ENCODE data around the gene NAGPA. TPM values are rescaled to one million over a fixed set of nuclear protein-coding genes. Genes with fewer than 3 reads are reported as not detected.
A peak's percentile ranks its signal among the peaks of the same experiment; 100 is the strongest.
"Not testable (repeated sequence)": the region's sequence is repeated elsewhere in the genome, so short reads cannot be mapped to it uniquely, and the experiment has no call there.

NAGPA gene
- total RNA-seq, 2 experiments from 2014 or later, result 10.1 to 11.3 TPM

DNA sequence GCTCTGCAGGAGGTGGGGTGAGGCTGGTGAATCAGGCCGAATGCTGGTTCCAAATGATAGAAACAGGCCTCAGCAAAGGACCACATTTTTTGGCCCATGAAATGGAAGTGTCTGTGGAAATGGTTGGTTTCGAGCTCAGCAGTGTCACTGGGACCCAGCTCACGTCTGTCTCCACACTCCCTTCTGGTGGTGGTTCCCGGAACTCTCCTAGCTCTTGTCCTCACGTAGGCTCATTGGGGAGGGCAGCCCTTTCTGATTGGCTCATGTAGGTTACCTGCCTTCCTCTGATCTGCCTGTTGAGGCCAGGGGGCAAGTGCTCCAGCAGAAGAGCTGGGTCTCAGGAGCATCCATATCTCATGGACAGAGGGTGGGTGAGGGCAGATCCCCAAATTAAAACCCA, 41.9 kb upstream of the NAGPA start:
- Mint-ChIP-seq H3K4me1 (ENCODE audit: low read depth) (peaks cover 26% of the 10 kb centered on the region), H3K9me3 (no peaks in the 10 kb centered on the region), H3K27ac (no peak overlapping the region), H3K36me3 (ENCODE audit: low read depth) (peaks cover 34% of the 10 kb centered on the region), H3K4me3 (no peak overlapping the region), H3K27me3 (no peaks in the 10 kb centered on the region)
- ATAC-seq (no peak), DNase-seq (no peak)
- ChIA-PET CTCF (interaction anchor here (0.8 to 5.1 kb wide), 4 partner anchors 10 to 188 kb away, joined by 3 to 29 read pairs (median 4); no protein-coding TSS in a partner anchor), POLR2A (interaction anchor here (0.6 kb wide), 1 partner anchor 42 kb away, joined by 3 read pairs; the partner anchor contains the start of gene NAGPA)
- TF ChIP-seq, protein P1, sequence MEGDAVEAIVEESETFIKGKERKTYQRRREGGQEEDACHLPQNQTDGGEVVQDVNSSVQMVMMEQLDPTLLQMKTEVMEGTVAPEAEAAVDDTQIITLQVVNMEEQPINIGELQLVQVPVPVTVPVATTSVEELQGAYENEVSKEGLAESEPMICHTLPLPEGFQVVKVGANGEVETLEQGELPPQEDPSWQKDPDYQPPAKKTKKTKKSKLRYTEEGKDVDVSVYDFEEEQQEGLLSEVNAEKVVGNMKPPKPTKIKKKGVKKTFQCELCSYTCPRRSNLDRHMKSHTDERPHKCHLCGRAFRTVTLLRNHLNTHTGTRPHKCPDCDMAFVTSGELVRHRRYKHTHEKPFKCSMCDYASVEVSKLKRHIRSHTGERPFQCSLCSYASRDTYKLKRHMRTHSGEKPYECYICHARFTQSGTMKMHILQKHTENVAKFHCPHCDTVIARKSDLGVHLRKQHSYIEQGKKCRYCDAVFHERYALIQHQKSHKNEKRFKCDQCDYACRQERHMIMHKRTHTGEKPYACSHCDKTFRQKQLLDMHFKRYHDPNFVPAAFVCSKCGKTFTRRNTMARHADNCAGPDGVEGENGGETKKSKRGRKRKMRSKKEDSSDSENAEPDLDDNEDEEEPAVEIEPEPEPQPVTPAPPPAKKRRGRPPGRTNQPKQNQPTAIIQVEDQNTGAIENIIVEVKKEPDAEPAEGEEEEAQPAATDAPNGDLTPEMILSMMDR (IDR thresholded peaks at IDR 0.05), result no peak
- intact Hi-C loops (cut with micrococcal nuclease), result no loop called here

DNA sequence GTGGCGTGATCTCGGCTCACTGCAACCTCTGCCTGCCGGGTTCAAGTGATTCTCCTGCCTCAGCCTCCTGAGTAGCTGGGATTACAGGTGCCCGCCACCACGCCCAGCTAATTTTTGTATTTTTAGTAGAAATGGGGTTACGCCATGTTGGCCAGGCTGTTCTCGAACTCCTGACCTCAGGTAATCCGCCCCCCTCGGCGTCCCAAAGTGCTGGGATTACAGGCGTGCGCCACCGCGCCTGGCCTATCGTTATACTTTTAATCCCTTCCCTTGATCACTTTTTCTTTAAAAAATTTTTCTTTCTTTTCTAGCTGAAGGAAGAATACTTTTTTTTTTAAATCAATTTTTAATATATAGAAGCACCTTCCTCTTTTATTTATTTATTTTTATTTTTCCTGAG, 40.0 kb upstream of the NAGPA start:
- H3K27ac Mint-ChIP-seq; H3K27me3 Mint-ChIP-seq; DNase-seq; H3K9me3 Mint-ChIP-seq; ATAC-seq; H3K4me3 Mint-ChIP-seq; POLR2A ChIA-PET; intact Hi-C loops (cut with micrococcal nuclease): not testable (repeated sequence)
- Mint-ChIP-seq H3K4me1 (ENCODE audit: low read depth) (peaks cover 26% of the 10 kb centered on the region), H3K36me3 (ENCODE audit: low read depth) (peaks cover 30% of the 10 kb centered on the region)
- CTCF ChIA-PET, result interaction anchor here (5.1 kb wide), 1 partner anchor 12 kb away, joined by 29 read pairs; no protein-coding TSS in a partner anchor

DNA sequence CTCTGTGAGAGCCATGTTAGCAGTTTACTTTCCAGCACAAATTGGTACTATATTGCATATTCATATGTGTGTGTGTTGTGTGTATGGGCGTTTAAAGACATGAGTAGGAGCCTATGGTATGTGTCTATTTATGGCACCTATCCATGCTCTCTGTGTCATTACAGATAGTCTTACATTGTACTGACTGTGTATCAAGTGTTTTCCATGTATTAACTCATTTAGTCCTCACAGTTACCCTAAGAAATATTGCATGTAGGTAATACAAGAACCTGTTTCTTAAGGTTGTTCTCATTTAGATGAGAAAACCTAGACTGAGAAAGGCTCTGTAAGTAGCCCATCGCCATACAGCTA, 39.5 kb upstream of the NAGPA start:
- Mint-ChIP-seq H3K36me3 (ENCODE audit: low read depth) (peaks cover 30% of the 10 kb centered on the region), H3K4me1 (ENCODE audit: low read depth) (peaks cover 26% of the 10 kb centered on the region), H3K4me3 (peak overlapping the region; percentile 94), H3K27ac (peak overlapping the region; percentile 48), H3K27me3 (no peaks in the 10 kb centered on the region), H3K9me3 (no peaks in the 10 kb centered on the region)
- ChIA-PET CTCF (interaction anchor here (5.1 kb wide), 1 partner anchor 13 kb away, joined by 29 read pairs; no protein-coding TSS in a partner anchor), POLR2A (no interaction called here)
- ATAC-seq, result no peak
- intact Hi-C loops (cut with micrococcal nuclease), result no loop called here
- DNase-seq, result no peak
- TF ChIP-seq, protein P1 (IDR thresholded peaks at IDR 0.05), result no peak

DNA sequence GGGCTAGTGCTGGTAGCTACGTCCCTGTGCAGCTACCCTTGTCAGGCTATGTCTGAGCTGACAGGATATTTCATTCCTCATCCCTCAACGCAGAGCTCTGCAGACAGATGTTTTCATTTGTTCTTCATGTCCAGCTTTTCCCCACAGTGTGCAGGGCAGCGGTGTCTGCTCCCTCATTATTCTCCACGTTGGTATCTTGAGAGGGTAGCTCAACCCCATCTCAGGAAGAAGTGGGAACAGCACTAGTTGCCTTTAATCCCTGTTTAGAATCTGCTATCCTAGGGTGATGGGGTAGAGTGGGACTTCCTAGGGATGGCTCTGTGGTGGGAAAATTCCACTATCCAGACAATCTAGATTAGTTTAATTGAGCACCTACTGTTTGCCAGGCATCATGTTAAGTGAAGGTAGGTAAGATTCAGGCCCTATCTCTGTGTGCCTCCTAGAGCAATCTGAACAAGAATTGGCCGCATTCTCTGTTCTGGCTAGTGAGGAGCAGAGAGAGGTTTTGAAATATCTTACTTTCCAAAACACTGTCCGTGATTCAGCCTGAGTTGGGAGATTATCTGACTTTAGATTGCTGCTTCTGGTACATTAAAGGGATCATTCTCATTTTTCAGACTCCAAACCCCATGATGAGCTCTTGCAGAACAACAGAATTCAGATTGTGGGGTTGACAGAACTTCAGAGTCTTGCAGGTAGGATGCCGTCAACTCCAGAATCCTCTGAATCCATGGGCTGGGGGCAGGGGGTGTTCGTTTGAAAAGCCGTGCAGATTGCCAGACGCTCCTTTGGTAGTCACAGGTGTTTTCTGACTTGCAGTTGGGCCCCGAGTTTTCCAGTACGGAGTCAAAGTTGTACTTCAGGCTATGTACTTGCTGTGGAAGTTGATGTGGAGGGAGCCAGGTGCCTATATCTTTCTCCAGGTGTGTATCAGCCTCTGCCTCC, 38.9 kb upstream of the NAGPA start:
- TF ChIP-seq, protein P1 (IDR thresholded peaks at IDR 0.05), result no peak
- peak overlapping the region; percentile 94 for H3K4me3 Mint-ChIP-seq
- H3K27me3 Mint-ChIP-seq, result no peaks in the 10 kb centered on the region
- POLR2A ChIA-PET, result interaction anchor here (0.7 to 2.0 kb wide), 4 partner anchors 10 to 38 kb away, joined by 3 to 8 read pairs (median 4); no protein-coding TSS in a partner anchor
- no peak for DNase-seq
- intact Hi-C loops (cut with micrococcal nuclease), result no loop called here
- CTCF ChIA-PET, result interaction anchor here (1.5 to 5.1 kb wide), 2 partner anchors 13 to 16 kb away, joined by 3 to 29 read pairs; no protein-coding TSS in a partner anchor
- peaks cover 27% of the 10 kb centered on the region for H3K36me3 Mint-ChIP-seq (ENCODE audit: low read depth)
- no peak for ATAC-seq
- peaks cover 26% of the 10 kb centered on the region for H3K4me1 Mint-ChIP-seq (ENCODE audit: low read depth)
- H3K27ac Mint-ChIP-seq, result peak overlapping the region; percentile 96
- H3K9me3 Mint-ChIP-seq, result no peaks in the 10 kb centered on the region

DNA sequence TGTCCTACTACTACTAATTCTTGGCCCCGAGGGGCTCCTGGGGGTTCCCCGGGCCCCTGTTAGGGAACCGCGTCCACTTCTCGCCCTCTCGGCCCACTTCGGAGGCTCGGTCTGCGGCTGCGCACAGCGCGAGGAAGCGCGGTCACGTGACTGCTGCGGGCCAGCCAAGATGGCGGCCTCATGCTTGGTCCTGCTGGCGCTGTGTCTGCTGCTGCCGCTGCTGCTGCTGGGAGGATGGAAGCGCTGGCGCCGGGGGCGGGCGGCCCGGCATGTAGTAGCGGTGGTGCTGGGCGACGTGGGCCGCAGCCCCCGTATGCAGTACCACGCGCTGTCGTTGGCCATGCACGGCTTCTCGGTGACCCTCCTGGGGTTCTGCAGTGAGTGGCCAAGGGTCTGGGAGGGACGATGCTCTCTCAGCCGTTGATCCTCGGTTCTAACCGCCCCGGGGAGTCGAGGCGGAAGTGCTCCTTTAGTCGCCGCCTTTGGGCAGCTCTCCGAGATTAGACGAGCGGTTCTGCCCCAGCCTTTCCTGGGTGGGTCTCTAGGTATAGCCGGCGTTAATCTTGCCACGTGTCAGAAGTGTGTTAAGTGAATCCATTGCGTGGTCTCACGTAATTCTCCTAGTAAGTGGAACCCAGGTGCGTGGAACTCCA, 38.1 kb upstream of the NAGPA start, which contains the start of gene ALG1:
Gene ALG1, plus strand, starts transcription at position 163 of the 653 bp plus-strand sequence. Its CDS starts 7 bp downstream, at position 170.
- Mint-ChIP-seq H3K36me3 (ENCODE audit: low read depth) (peaks cover 22% of the 10 kb centered on the region), H3K4me3 (peak within 1 kb of the TSS; percentile 94), H3K9me3 (no peaks in the 10 kb centered on the region), H3K27me3 (no peaks in the 10 kb centered on the region), H3K27ac (peak within 1 kb of the TSS; percentile 96), H3K4me1 (ENCODE audit: low read depth) (peaks cover 26% of the 10 kb centered on the region)
- intact Hi-C loops (cut with micrococcal nuclease), result no loop called here
- ChIA-PET CTCF (interaction anchor here (1.0 to 5.1 kb wide), 4 partner anchors 14 to 21 kb away, joined by 3 to 29 read pairs (median 6); no protein-coding TSS in a partner anchor), POLR2A (interaction anchor here (0.7 to 2.0 kb wide), 5 partner anchors 11 to 37 kb away, joined by 3 to 8 read pairs (median 3); no protein-coding TSS in a partner anchor)
- TF ChIP-seq, protein P1 (IDR thresholded peaks at IDR 0.05), result no peak
- ATAC-seq (peak; percentile 92), DNase-seq (peak; percentile 91)

All from activated CD8-positive, alpha-beta T cell treated with anti-CD3 and anti-CD28 coated beads for 36 hours (primary cell).